Effector memory CD8-positive, alpha-beta T cell (primary cell): ENCODE measurements around the gene ADRM1.

Experiments
- ATAC-seq: fragments of 150-1000 bp; cut with Tn5 transposase; replicated peaks from 2 replicates; pipeline ENCODE4 v1.10.0; 2021; ENCODE audit warnings: mild to moderate bottlenecking, moderate library complexity
- DNase-seq, 3 experiments: peaks; one replicate each; pipeline ENCODE4 v3.0.0; 2021
- H3K27ac Mint-ChIP-seq, 2 donors: one replicate each; pipeline ENCODE4 v1.8.0; 2022; ENCODE audit warnings: mild to moderate bottlenecking in 2 of 2, mixed read lengths in 2 of 2, moderate library complexity in 2 of 2
- H3K27me3 Mint-ChIP-seq, 2 donors: one replicate each; pipeline ENCODE4 v1.8.0; 2022; ENCODE audit warnings: mixed read lengths in 2 of 2
- H3K36me3 Mint-ChIP-seq: one replicate; pipeline ENCODE4 v1.8.0; 2022; ENCODE audit warnings: mild to moderate bottlenecking, moderate library complexity, mixed read lengths; ENCODE audit not compliant: insufficient read depth
- H3K4me1 Mint-ChIP-seq, 2 donors: one replicate each; pipeline ENCODE4 v1.8.0; 2022; ENCODE audit warnings: low read depth in 2 of 2, mixed read lengths in 2 of 2
- H3K4me3 Mint-ChIP-seq, 2 donors: one replicate each; pipeline ENCODE4 v1.8.0; 2022; ENCODE audit warnings: mild to moderate bottlenecking in 2 of 2, mixed read lengths in 2 of 2, moderate library complexity in 2 of 2
- H3K9me3 Mint-ChIP-seq, 2 donors: one replicate each; pipeline ENCODE4 v1.8.0; 2022; ENCODE audit warnings: mixed read lengths in 2 of 2

The ADRM1 gene

DNA sequence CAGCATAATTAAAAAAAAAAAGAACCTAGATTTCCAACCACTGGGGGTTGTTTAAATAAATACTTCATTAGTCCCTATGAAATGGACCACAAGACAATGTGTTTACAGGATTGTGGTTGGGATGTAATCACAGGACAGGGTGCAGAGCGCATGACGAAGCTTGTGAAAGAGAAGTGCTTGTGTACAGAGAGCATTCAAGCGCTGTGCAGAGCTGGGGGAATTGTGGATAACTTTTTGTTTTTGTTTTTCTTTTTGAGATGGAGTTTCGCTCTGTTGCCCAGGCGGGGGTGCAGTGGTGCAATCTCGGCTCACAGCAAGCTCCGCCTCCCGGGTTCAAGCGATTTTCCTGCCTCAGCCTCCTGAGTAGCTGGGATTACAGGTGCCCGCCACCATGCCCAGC is 42.0 kb downstream of the ADRM1 start:
- H3K4me1 Mint-ChIP-seq = no peaks in the 10 kb centered on the region
- no peak for ATAC-seq
- H3K27ac Mint-ChIP-seq = no peak overlapping the region
- DNase-seq = no peak
- peaks cover 5 to 8% of the 10 kb centered on the region in 2 donors for H3K9me3 Mint-ChIP-seq
- H3K4me3 Mint-ChIP-seq = no peak overlapping the region
- H3K27me3 Mint-ChIP-seq = peaks cover 0 to 11% of the 10 kb centered on the region in 2 donors
- H3K36me3 Mint-ChIP-seq = peaks cover 8% of the 10 kb centered on the region

DNA sequence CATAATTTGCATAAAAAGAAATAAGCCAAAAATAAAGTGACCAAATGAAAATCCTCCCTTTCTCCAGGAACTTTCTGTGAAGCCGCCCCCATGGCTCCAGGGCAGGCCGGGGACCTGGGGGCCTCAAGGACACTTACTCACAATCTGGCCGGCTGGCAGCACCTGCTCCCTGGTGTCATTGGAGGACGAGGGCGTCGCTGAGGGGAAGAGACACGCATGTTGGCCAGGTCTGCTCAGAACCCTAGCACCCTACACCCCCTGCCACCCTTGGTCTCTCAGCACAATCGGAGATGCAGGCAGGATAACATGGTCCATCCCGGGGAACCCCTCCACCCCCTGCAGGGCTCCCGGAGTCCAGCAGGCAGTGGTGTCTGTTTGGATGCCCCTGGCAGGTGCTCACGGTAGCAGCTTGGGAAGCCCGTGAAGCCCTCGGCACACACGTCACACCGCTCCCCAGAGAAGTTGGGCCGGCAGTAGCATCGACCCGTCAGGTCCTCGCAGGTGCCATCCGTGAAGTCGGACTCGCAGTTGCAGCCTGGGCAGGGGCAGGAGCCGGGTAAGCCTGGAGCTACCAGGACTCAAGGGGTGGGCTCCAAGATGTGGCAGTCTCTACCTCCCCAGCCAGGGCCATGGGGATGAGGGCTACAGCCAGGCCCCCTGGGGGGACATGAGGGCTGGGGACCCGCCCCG is 43.0 kb downstream of the ADRM1 start:
- no peaks in the 10 kb centered on the region for H3K4me1 Mint-ChIP-seq
- no peak overlapping the region for H3K4me3 Mint-ChIP-seq
- H3K27ac Mint-ChIP-seq = no peak overlapping the region
- ATAC-seq (no peak), DNase-seq (no peak)
- H3K27me3 Mint-ChIP-seq = peaks cover 0 to 6% of the 10 kb centered on the region in 2 donors
- peaks cover 2% of the 10 kb centered on the region for H3K36me3 Mint-ChIP-seq
- H3K9me3 Mint-ChIP-seq = peaks cover 5 to 8% of the 10 kb centered on the region in 2 donors

DNA sequence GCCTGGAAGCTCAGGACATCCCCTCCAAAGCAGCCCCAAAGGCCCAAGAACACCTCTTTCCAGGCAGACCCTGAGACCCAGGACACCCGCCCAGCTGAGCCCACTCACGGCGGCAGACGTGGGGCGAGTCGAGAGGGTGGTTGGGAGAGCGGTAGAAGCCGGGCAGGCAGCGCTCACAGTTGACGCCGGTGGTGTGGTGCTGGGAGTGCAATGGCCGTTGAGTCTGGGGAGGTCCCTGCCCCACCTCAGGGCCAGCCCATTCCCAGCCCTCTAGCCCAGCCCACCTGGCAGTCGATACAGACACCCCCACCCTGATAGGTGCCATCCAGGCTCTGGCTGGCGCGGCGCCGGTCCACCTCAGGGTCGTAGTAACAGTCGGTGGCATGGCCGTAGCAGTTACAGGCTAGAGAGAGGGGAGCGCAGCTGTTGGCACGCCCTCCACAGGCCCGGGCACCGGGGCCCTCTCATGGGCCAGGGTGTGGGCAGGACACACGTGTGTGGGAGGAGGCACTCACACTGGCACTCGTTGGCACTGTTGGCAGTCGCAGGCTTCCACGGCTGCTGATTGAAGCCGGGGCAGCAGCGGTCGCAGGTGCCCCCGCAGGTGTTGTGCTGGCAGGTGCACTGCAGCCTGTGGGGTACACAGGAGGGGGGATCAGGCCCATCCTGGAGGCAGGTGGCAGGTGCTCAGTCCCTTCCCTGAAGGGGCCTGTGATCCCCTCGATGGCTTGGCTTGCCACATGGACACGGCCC is 43.8 kb downstream of the ADRM1 start:
- Mint-ChIP-seq H3K4me1 (no peaks in the 10 kb centered on the region), H3K27me3 (peaks cover 0 to 6% of the 10 kb centered on the region in 2 donors), H3K36me3 (peaks cover 2% of the 10 kb centered on the region), H3K27ac (no peak overlapping the region), H3K9me3 (peaks cover 5 to 8% of the 10 kb centered on the region in 2 donors), H3K4me3 (no peak overlapping the region)
- DNase-seq (no peak), ATAC-seq (no peak)

DNA sequence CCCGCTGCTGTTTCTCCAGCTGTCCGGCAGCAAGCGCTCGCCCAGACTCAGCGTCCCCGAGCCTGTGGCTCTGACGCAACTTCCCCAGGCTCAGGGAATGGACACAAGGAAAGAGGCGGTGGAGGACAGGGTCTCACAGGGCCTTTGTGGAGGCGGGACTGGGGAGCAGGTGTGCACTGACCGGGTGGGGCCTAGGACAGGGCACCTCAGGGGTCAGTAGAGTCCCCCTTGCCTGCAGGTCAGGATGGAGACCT is 44.3 kb downstream of the ADRM1 start:
- DNase-seq (no peak), ATAC-seq (no peak)
- peaks cover 2% of the 10 kb centered on the region for H3K36me3 Mint-ChIP-seq
- no peak overlapping the region for H3K27ac Mint-ChIP-seq
- no peak overlapping the region for H3K4me3 Mint-ChIP-seq
- peaks cover 0 to 6% of the 10 kb centered on the region in 2 donors for H3K27me3 Mint-ChIP-seq
- peaks cover 5 to 8% of the 10 kb centered on the region in 2 donors for H3K9me3 Mint-ChIP-seq
- H3K4me1 Mint-ChIP-seq = no peaks in the 10 kb centered on the region

DNA sequence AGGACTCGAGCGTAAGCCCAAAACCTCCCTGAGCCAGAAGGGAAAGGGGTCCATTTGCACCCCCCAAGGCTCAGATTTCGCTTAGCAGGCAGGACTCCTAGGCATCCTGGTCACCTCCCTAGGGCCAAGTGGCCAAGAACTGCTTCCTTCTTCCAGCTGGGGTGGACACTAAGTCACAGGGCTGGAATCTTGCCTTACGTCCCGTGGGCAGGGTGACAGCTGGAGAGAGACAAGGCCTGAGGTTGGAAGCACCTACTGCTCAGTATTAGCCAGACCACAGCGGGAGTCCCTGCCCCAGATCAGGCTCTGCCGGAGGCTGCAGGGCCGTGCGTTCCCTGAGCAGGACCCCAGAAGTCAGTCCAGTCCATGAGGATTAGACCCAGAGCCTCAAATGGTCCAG is 44.6 kb downstream of the ADRM1 start:
- Mint-ChIP-seq H3K4me3 (no peak overlapping the region), H3K9me3 (peaks cover 5 to 8% of the 10 kb centered on the region in 2 donors), H3K4me1 (no peaks in the 10 kb centered on the region), H3K36me3 (peaks cover 2% of the 10 kb centered on the region), H3K27ac (no peak overlapping the region), H3K27me3 (peaks cover 0 to 6% of the 10 kb centered on the region in 2 donors)
- DNase-seq = no peak
- no peak for ATAC-seq

DNA sequence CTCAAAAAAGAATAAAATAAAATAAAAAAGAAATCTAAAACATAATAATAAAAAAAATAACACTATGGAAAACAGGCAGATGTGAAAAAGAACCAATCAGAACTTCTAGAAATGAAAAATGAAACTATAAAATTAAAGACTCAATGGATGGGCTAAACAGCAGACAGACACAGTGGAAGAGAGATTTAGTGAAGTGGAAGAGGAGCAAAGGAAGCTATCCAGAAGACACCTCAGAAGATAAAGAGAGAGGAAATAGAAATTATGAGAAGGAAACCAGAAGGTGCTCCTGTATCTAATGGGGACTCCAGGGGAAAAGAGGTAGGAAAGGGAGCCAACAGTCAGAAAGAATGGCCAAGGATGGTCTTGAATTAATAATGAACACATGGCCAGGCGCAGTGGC is 45.8 kb downstream of the ADRM1 start:
- Mint-ChIP-seq H3K27me3 (no peaks in the 10 kb centered on the region), H3K4me3 (peak overlapping the region in 1 of 2 donors; percentile 41), H3K27ac (no peak overlapping the region), H3K36me3 (peaks cover 2% of the 10 kb centered on the region), H3K9me3 (peaks cover 5 to 8% of the 10 kb centered on the region in 2 donors), H3K4me1 (no peaks in the 10 kb centered on the region)
- DNase-seq (no peak), ATAC-seq (no peak)

DNA sequence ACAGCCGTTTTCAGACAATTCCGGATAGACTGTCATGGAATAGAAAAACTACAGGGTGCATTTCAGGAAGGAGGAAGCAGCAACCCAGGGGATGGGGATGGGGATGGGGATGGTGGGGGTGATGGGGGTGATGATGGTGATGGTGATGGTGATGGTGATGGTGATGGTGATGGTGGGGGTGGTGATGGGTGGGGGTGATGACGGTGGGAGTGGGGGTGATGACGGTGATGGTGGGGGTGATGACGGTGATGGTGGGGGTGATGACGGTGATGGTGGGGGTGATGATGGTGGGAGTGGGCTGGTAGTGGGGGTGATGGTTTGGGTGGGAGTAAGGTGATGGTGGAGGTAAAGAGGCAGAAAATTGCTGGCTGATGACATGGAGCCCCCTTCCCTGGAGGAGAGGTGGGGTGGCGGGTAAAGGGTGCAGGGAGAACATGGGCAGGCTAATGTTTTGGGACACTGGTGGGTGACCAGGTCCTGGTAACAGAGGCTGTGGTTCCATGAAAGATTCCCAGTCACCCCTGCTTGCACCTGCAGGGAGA is 46.8 kb downstream of the ADRM1 start:
- no peak for DNase-seq
- no peaks in the 10 kb centered on the region for H3K27me3 Mint-ChIP-seq
- H3K4me3 Mint-ChIP-seq = no peak overlapping the region

DNA sequence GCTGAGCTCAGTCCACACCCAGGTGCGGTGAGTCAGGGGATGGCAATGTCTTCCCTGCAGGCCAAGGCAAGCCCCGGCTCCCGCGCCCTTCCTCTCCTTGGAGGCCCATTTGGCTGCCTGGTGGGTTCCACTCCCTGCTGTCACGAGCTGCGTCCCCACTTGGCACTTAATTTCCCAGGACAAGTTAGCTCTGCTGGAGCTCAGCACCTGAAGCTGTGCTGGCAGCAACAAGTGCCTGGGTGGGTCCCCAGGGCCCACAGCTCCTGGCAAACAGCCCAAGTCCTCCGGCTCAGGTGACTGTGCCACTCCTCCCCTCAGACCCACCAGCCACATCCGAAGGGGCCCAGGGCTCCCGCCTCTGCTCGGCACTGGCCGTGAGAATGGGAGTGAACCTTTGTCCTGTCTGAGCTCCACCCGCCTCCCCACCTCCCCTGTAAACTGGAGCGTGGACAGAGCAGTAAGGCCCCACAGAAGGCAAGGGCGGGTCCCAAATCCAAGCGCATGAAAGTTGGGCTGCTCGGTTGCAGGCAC is 47.4 kb downstream of the ADRM1 start:
- peaks cover 2% of the 10 kb centered on the region for H3K36me3 Mint-ChIP-seq
- H3K9me3 Mint-ChIP-seq = peaks cover 5 to 8% of the 10 kb centered on the region in 2 donors
- DNase-seq = no peak
- H3K4me1 Mint-ChIP-seq = no peaks in the 10 kb centered on the region
- H3K27ac Mint-ChIP-seq = no peak overlapping the region
- no peaks in the 10 kb centered on the region for H3K27me3 Mint-ChIP-seq
- ATAC-seq = no peak
- no peak overlapping the region for H3K4me3 Mint-ChIP-seq

More for the DNA sequence above, 46.8 kb downstream of the ADRM1 start:
- H3K9me3 Mint-ChIP-seq = peaks cover 5 to 8% of the 10 kb centered on the region in 2 donors
- H3K36me3 Mint-ChIP-seq = peaks cover 2% of the 10 kb centered on the region
- no peak overlapping the region for H3K27ac Mint-ChIP-seq
- ATAC-seq = no peak
- H3K4me1 Mint-ChIP-seq = no peaks in the 10 kb centered on the region

DNA sequence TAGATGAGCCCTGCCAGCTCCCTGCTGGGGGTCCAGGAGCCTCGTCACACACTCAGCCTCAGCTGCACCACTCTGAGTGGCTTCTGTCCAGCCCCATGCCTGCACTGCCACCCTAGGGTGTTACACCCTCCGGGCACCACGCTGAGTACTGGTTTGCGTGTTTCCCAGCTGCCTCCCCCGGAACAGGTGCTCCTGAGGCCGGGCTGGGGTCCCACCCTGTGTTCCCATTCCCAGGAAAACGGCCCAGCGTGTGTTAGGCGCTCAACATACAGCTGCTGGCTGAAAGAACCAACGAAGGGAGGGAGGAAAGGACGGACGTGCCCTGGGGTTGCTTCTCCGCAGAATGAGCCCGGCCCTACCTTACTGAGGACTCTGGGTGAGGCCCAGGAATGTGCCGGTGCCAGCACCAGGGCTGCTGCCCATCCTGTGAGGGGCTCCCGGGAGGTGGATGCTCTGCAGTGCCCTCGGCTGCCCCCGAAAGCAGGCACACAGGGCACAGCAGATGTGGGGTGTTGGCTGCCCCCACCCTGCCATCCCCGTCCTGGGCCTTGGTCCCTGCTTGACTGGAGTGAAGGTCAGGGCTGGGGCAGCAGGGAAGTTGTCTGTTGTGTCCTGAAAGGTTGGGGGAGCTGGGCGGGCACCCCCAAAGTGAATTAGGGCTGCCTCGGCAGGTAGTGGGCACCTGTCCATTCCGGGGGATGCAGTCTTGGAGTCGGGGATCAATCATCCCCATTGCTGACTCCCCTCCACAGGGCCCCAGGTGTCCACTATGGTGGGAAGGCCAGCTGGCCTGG is 48.0 kb downstream of the ADRM1 start:
- Mint-ChIP-seq H3K4me3 (no peak overlapping the region), H3K27ac (no peak overlapping the region), H3K4me1 (no peaks in the 10 kb centered on the region), H3K36me3 (peaks cover 2% of the 10 kb centered on the region), H3K27me3 (no peaks in the 10 kb centered on the region), H3K9me3 (peaks cover 5 to 8% of the 10 kb centered on the region in 2 donors)
- ATAC-seq (no peak), DNase-seq (no peak)

DNA sequence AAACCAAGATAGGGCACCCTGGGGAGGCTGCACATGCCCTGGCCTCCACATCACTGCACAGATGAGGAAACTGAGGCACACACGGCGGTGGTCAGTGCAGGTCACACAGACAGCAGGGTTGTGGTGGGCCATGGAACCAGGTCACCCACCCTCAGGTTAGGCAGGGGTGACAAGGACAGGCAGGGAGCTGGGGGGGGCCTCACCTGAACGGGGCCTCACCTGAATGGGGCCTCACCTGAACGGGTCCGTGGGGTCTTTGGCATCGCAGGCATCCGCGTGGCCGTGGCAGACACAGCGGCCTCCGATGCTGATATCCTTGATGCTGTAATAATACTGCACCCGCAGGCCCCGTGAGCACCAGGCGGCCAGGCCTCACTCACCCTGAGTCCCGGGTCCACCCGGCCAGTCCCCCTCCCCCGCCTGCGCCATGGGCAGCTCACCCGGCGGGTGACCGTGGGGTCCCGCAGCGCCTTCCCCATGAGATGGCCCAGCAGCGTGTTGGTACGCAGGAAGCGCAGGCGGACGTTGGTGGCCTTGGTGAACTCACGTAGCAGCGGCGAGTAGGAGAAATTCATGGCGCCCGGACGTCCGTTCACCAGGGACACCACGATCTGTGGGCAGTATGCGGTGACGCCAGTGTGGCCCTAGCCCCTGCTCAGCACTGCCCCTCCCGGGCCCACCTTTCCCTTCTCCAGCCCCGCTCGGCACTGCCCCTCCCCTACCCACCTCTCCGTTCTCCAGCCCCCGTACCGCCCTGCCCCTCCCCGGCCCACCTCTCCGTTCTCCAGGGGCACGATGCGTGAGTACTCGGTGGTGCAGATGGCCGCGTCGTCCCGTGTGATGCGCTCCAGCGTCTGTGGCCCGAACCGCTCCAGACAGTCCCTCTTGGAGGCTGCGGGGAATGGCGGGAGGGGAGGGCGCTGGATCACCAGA is 48.9 kb downstream of the ADRM1 start:
- Mint-ChIP-seq H3K27me3 (no peaks in the 10 kb centered on the region), H3K9me3 (peaks cover 5 to 8% of the 10 kb centered on the region in 2 donors), H3K36me3 (peaks cover 2% of the 10 kb centered on the region), H3K4me1 (no peaks in the 10 kb centered on the region), H3K27ac (no peak overlapping the region), H3K4me3 (no peak overlapping the region)
- DNase-seq (no peak), ATAC-seq (no peak)

DNA sequence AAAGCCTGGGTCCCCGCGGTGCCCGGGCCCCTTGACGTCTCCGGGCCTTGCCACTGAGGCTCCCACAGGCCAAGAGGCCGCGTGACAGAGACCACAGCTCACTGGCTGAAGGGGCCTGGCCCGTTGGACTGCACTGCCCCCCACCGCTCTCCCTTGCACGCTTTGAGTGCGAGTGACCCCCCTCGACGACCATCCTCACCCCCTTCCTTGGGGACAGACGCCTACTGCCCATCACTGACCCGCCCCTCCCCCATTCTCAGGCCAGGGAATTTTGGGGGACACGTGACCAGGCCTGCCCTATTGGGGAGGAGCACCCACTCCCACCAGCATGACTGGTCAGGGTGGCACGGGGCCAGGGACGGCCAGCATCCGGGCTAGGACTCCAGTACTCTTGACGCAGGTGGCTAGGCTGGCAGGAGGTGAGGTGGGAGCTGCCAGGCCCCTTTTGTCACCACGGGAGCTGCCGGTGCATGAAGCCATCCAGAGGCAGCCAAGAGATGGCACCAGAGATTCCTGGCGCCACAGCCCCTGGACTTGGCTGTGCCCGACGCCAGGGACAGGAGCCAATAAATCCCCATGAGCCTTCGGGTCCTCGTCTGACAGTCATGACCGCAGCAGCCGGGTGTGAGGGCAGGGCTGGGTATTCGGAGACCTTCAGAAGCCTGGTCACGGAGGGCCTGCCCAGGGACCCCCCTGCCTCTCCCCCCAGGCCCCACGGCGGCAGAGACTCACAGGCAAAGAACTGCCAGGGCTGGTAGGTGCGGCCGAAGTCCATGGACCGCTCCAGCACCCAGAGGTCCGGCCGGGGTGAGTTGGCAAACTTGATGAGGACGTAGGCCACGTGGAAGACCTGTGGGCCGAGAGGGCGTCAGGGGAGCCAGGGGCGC is 49.8 kb downstream of the ADRM1 start:
- H3K27ac Mint-ChIP-seq = no peak overlapping the region
- H3K9me3 Mint-ChIP-seq = peaks cover 5 to 8% of the 10 kb centered on the region in 2 donors
- ATAC-seq = no peak
- no peak overlapping the region for H3K4me3 Mint-ChIP-seq
- no peak for DNase-seq
- H3K27me3 Mint-ChIP-seq = no peaks in the 10 kb centered on the region
- H3K36me3 Mint-ChIP-seq = peaks cover 2% of the 10 kb centered on the region
- no peaks in the 10 kb centered on the region for H3K4me1 Mint-ChIP-seq
